ENCODE results near the gene HTR1E. TPM values are rescaled to one million over a fixed set of nuclear protein-coding genes. Genes with fewer than 3 reads are reported as not detected.
"Not testable (repeated sequence)": the region's sequence is repeated elsewhere in the genome, so short reads cannot be mapped to it uniquely, and the experiment has no call there.

Gene HTR1E
- total RNA-seq, 1 experiment from 2014 or later: not detected

DNA sequence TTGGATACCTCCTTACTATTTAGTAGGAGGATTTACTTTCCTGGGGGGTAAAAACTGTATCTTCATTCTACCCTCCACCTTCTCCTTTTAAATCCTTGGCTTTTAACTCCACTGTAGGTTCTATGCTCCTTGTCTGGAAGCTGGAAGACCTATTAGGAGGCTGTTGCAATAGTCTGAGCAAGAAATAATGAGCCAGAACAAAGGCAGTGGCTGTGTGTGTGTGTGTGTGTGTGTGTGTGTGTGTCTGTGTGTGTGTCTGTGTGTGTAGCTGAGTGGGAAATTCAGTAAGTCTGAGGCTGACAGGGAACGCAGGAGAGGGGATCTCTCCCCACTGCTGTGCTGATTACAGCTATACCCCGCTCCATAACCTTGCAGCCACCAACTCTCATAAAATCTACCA, 35.8 kb downstream of the HTR1E start:
- no peak for DNase-seq (ENCODE audit: low spot score)

DNA sequence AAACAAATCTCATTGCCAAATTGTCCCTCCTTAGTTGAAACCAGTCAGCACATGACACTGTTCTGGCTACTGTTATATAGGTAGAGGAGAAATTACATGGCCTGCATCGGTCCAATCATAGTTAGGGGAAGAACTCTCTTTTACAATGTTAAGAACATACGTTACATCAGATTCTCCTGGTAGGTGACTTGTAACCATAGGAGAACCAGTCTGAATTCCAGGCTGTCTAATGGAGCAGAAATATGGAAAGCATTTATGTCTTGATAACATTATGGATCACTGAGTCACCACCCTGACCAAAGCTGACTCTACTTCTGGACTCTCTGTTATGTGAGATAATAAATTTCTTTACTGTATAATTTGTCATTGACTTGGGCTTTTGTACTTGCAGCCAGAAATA, 40.9 kb downstream of the HTR1E start:
- no peak for DNase-seq (ENCODE audit: low spot score)

- no peak for DNase-seq (ENCODE audit: low spot score)
Observed at GRCh38 chr6:87001494-87001893, 64.2 kb downstream of the HTR1E start.

DNA sequence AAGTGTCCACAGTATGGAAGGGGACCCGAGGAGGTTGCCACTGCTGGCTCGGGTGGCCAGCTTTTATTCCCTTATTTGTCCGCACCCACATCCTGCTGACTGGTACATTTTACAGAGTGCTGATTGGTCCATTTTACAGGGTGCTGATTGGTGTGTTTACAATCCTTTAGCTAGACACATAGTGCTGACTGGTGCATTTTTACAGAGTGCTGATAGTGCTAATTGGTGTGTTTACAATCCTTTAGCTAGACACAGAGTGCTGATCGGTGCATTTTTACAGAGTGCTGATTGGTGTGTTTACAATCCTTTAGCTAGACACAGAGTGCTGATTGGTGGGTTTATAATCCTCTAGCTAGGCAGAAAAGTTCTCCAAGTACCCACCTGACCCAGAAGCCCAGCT, 65.1 kb downstream of the HTR1E start:
- DNase-seq (ENCODE audit: low spot score): not testable (repeated sequence)

DNA sequence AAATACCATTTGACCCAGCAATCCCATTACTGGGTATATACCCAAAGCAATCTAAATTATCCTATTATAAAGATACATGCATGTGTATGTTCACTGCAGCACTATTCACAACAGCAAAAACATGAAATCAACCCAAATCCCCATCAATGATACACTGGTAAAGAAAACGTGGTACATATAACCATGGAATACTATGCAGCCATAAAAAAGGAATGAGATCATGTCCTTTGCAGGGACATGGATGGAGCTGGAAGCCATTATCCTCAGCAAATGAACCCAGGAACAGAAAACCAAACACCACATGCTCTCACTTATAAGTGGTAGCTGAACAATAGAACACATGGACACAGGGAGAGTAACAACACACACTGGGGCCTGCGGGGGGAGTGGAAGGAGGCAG, 69.2 kb downstream of the HTR1E start:
- not testable (repeated sequence) for DNase-seq (ENCODE audit: low spot score)

- not testable (repeated sequence) for DNase-seq (ENCODE audit: low spot score)
Observed at GRCh38 chr6:87009581-87009980, 72.3 kb downstream of the HTR1E start.

GRCh38 chr6:87012035-87012434, 74.7 kb downstream of the HTR1E start:
- DNase-seq (ENCODE audit: low spot score): no peak

- DNase-seq (ENCODE audit: low spot score): no peak
Observed at GRCh38 chr6:87012743-87013142, 75.4 kb downstream of the HTR1E start.

GRCh38 chr6:87016772-87017171, 79.4 kb downstream of the HTR1E start:
- DNase-seq (ENCODE audit: low spot score): no peak

GRCh38 chr6:87027021-87027420, 89.7 kb downstream of the HTR1E start:
- DNase-seq (ENCODE audit: low spot score): no peak

GRCh38 chr6:87029711-87030314, 92.5 kb downstream of the HTR1E start:
- DNase-seq (ENCODE audit: low spot score): peak; percentile 68

DNA sequence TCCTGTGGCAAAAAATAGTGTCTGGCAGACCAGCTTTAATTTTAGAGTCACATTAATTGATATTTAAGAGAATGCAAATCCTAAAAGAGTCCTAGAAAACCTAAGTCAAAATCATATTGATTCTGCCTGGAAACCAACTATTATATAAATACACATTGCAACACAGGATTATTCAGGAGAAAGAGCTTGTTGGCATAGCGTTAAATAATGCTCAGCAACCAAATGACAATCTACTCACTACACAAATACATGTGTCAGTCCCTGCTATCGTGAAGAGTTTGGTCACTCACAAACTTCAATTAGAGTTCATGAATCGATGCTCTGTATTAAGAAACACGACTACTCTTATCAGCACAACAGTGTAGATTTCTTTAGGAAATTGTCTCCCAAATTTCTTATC, 103.4 kb downstream of the HTR1E start:
- no peak for DNase-seq (ENCODE audit: low spot score)

- no peak for DNase-seq (ENCODE audit: low spot score)
Observed at GRCh38 chr6:87045521-87046075, 108.3 kb downstream of the HTR1E start.

DNA sequence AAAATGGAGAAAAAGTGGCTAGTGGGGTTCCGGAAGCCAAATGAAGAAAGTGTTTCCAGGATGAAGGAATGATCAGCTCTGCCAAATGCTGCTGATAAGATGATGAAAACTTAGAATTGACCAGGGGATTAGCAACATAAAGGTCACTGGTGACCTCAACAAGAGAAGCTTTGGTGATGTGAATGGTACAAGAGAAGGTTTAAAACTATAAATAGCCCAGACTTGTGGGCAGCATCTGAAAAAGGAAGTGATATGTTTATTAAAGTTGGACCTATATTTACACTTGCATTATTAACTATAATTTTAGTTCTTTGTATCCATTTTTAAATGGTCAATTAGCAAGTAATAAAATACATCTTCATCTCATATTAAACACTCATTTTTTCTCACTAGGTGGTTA, 112.5 kb downstream of the HTR1E start:
- DNase-seq (ENCODE audit: low spot score): no peak

DNA sequence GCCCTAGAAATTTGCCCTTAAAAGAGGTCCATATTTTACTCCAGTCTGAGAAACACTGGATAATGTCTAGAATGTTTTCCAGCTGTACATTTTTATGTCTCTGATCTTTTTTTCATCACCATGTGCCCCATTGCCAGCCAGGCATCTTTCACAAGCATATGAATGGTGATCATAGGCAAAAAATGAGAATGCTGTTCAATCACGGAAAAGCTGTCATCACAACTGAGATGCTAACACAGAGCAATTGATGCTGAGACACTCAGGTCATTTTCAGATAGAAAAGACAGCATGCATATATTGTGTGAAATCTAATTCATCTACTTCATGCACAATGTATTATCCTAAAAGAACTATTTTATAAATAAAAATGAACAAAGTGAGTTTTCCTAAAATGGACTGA, 116.0 kb downstream of the HTR1E start:
- DNase-seq (ENCODE audit: low spot score): no peak

DNA sequence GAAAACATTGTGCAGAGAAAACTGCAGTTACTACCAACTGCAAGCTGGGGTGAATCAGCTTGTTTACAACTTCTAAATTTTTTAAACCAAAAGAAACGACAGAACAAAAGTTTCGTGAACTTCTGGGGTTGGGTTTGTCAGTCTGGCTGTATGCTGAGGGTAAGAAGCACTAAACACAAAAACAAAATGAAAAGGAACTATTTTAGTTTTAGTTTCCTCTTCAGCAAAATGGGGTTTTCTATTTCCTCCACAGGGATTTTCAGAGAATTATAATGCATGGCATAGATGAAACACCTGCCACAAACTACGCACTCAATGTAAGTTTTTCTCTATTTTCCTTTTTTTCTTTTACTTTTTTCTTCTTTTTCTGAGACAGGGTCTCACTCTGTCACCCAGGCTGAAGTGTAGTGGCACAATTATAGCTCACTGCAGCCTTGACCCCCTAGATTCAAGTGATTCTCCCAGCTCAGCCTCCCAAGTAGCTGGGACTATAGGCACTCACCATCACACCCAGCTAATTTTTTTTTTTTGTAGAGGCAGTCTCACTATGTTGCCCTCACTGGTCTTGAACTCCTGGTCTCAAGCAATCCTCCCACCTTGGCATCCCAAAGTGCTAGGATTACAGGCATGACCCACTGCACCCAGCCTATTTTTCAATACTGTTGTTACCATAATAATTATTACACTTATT, 117.0 kb downstream of the HTR1E start:
- DNase-seq (ENCODE audit: low spot score): no peak

GRCh38 chr6:87059943-87060342, 122.6 kb downstream of the HTR1E start:
- DNase-seq (ENCODE audit: low spot score): no peak

- DNase-seq (ENCODE audit: low spot score): no peak
Observed at GRCh38 chr6:87065117-87065516, 127.8 kb downstream of the HTR1E start.

Small RNA genes lying within 50 kb of the gene (small RNA-seq; reads per million reads assigned to genes)
- gene AL157777.2 (not detected), gene MTHFD2P2 (not detected)

Other genes starting within 250 kb of the HTR1E start
- not detected in 2 replicates for gene CGA, start 157.6 kb downstream of the HTR1E start, total RNA-seq (2014; rRNA removed; shearing (Covaris generic))
- gene ZNF292, start 218.0 kb downstream of the HTR1E start, total RNA-seq (2014; rRNA removed; shearing (Covaris generic)): 8.0 and 9.4 TPM in 2 replicates